HG02798 (cell line): ENCODE measurements around the gene MYO1B.

Source experiments
- ATAC-seq: cut with Tn5 transposase; IDR thresholded peaks from one replicate; pipeline ENCODE4 v1.9.1; 2021; ENCODE audit warnings: mild to moderate bottlenecking; ENCODE audit not compliant: unreplicated experiment, poor library complexity

MYO1B gene

GRCh38 chr2:191291471-191291870 is 46.3 kb downstream of the MYO1B start:
- ATAC-seq: no peak

GRCh38 chr2:191292869-191293268 is 47.7 kb downstream of the MYO1B start:
- no peak for ATAC-seq

GRCh38 chr2:191295088-191295487 is 49.9 kb downstream of the MYO1B start:
- no peak for ATAC-seq

- ATAC-seq: no peak
Observed at GRCh38 chr2:191296083-191297006, 51.1 kb downstream of the MYO1B start.

- ATAC-seq: no peak
Observed at GRCh38 chr2:191297033-191297432, 51.8 kb downstream of the MYO1B start.

- no peak for ATAC-seq
Observed at GRCh38 chr2:191298306-191298705, 53.1 kb downstream of the MYO1B start.

- no peak for ATAC-seq
Observed at GRCh38 chr2:191299010-191299409, 53.8 kb downstream of the MYO1B start.

GRCh38 chr2:191299866-191300265 is 54.7 kb downstream of the MYO1B start:
- ATAC-seq: no peak

- ATAC-seq: no peak
Observed at GRCh38 chr2:191301971-191302370, 56.8 kb downstream of the MYO1B start.

- peak; percentile 66 for ATAC-seq
Observed at GRCh38 chr2:191302459-191303139, 57.4 kb downstream of the MYO1B start.

GRCh38 chr2:191303140-191304005 is 58.2 kb downstream of the MYO1B start:
- no peak for ATAC-seq

- no peak for ATAC-seq
Observed at GRCh38 chr2:191304939-191305875, 60.0 kb downstream of the MYO1B start.

- ATAC-seq: no peak
Observed at GRCh38 chr2:191308026-191308425, 62.8 kb downstream of the MYO1B start.

GRCh38 chr2:191311156-191311555 is 66.0 kb downstream of the MYO1B start:
- ATAC-seq: no peak

GRCh38 chr2:191311627-191312026 is 66.4 kb downstream of the MYO1B start:
- ATAC-seq: no peak

GRCh38 chr2:191312163-191312562 is 67.0 kb downstream of the MYO1B start:
- no peak for ATAC-seq

- no peak for ATAC-seq
Observed at GRCh38 chr2:191312662-191313061, 67.5 kb downstream of the MYO1B start.

GRCh38 chr2:191314697-191315364 is 69.6 kb downstream of the MYO1B start:
- no peak for ATAC-seq

- no peak for ATAC-seq
Observed at GRCh38 chr2:191315365-191315752, 70.2 kb downstream of the MYO1B start.
